HFFc6 (cell line): ENCODE measurements around the gene DDB1. TPM values are rescaled to one million over a fixed set of nuclear protein-coding genes. Genes with fewer than 3 reads are reported as not detected.

Source experiments
- DNase-seq: peaks from one replicate; pipeline ENCODE4 v3.0.0-alpha.2; 2018
- H3K27ac Mint-ChIP-seq: 2 replicates; pipeline ENCODE4 v1.8.0; 2020; ENCODE audit warnings: mild to moderate bottlenecking, mixed read lengths
- H3K27me3 Mint-ChIP-seq: 2 replicates; pipeline ENCODE4 v1.8.0; 2021; ENCODE audit warnings: mild to moderate bottlenecking, moderate library complexity, mixed read lengths; ENCODE audit not compliant: insufficient read depth
- H3K36me3 Mint-ChIP-seq: 2 replicates; pipeline ENCODE4 v1.8.0; 2021; ENCODE audit warnings: low read depth, mixed read lengths
- H3K4me1 Mint-ChIP-seq: 2 replicates; pipeline ENCODE4 v1.8.0; 2020; ENCODE audit warnings: low read depth, mixed read lengths
- H3K4me3 Mint-ChIP-seq: 2 replicates; pipeline ENCODE4 v1.8.0; 2020; ENCODE audit warnings: mild to moderate bottlenecking, moderate library complexity, mixed read lengths
- H3K9me3 Mint-ChIP-seq: 2 replicates; pipeline ENCODE4 v1.8.0; 2020; ENCODE audit warnings: mild to moderate bottlenecking, mixed read lengths
- total RNA-seq, 6 experiments: library from RNA; stranded (reverse); fragmentation: NEBNext Ultra II Directional; extraction: Animal tissue kit (Norgen Biotek cat#: 25700); gene quantifications; 2 replicates in 1 of 6; 3 replicates in 5 of 6; pipeline ENCODE4 v1.2.3, GENCODE V29; 2021
- TF ChIP-seq, protein P1 (sequence below): fragments of 200-600 bp; sonication (generic); IDR thresholded peaks from 2 replicates; pipeline ENCODE4 v1.5.0; 2021; ENCODE audit warnings: antibody characterized with exemption, mild to moderate bottlenecking

The DDB1 gene
- total RNA-seq, 6 experiments from 2014 or later = 241 to 285 (median 267) TPM

DNA sequence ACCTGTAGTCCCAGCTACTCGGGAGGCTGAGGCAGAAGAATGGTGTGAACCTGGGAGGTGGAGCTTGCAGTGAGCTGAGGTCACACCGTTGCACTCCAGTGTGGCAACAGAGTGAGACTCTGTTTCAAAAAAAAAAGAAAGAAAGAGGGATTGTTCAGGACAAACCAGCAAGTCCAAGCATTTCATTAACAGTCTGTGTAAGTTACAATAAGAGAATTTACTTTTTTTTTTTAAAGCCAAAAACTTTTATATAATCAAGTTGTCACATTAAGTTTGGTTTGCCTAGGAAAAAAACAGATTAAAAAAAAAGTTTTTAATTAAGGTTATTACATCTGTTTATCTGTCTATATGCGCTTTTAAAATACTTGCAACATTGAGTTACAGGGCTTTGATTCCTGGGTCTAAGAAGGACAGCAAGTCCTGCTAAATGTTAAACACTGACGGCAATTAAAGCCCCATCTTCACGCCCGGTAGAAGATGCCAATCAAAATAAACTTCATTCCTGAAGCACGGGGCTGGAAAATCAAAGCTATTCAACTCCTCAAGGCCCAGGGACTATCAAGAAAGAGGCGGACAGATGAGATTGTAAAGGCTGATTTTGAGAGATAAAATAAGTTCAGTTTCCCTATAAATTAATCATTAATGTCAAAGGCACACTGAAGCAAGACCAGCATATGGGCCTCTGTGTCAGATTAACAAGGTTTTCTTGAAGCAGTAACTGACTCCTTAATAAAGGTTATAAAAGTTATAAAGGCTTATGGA is 39.9 kb upstream of the DDB1 start:
- Mint-ChIP-seq H3K9me3 (peaks cover 10% of the 10 kb centered on the region), H3K4me1 (peaks cover 15% of the 10 kb centered on the region), H3K27me3 (no peaks in the 10 kb centered on the region), H3K36me3 (peaks cover 67% of the 10 kb centered on the region), H3K4me3 (no peak overlapping the region; the same call in 1 of the 2 replicates), H3K27ac (no peak overlapping the region)
- TF ChIP-seq, protein P1, sequence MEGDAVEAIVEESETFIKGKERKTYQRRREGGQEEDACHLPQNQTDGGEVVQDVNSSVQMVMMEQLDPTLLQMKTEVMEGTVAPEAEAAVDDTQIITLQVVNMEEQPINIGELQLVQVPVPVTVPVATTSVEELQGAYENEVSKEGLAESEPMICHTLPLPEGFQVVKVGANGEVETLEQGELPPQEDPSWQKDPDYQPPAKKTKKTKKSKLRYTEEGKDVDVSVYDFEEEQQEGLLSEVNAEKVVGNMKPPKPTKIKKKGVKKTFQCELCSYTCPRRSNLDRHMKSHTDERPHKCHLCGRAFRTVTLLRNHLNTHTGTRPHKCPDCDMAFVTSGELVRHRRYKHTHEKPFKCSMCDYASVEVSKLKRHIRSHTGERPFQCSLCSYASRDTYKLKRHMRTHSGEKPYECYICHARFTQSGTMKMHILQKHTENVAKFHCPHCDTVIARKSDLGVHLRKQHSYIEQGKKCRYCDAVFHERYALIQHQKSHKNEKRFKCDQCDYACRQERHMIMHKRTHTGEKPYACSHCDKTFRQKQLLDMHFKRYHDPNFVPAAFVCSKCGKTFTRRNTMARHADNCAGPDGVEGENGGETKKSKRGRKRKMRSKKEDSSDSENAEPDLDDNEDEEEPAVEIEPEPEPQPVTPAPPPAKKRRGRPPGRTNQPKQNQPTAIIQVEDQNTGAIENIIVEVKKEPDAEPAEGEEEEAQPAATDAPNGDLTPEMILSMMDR = no peak
- DNase-seq = no peak

DNA sequence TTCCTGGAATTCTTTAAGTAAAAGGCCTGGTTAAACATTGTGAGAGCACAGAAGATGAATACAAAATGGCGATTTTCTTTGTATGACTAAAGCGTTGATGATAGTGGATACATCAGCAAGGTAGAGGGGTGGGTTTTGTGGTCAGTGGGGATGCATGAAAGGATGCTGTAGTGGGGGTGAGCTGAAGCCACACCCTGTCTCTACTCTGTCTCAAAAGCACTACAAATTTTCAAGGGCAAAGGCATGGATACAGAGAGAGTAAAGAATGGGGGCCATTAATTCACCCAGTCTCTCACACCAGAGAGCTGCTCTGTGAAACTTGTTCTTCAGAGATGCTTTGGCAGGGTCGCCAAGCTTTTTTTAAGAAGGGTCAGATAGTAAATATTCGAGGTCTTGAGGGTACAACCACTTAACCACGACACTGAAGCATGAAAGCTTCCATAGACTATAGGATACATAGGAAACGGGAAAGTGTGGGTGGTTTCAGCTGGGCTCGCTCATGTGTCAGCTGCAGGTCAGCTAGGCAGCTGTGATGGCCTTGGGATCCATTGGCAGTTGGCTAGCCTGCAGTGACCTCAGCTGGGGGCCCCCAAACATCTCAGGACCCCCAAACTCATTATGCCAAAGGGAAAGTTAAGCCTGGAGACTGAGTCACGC is 37.6 kb upstream of the DDB1 start:
- H3K27me3 Mint-ChIP-seq = no peaks in the 10 kb centered on the region
- no peak for DNase-seq
- no peak overlapping the region for H3K27ac Mint-ChIP-seq
- H3K36me3 Mint-ChIP-seq = peaks cover 51% of the 10 kb centered on the region
- TF ChIP-seq, protein P1 = no peak
- H3K4me1 Mint-ChIP-seq = peaks cover 13% of the 10 kb centered on the region
- peaks cover 10% of the 10 kb centered on the region for H3K9me3 Mint-ChIP-seq
- no peak overlapping the region for H3K4me3 Mint-ChIP-seq

- H3K27ac Mint-ChIP-seq = no peak overlapping the region
- peaks cover 47% of the 10 kb centered on the region for H3K36me3 Mint-ChIP-seq
- no peak overlapping the region for H3K4me3 Mint-ChIP-seq
- H3K27me3 Mint-ChIP-seq = no peaks in the 10 kb centered on the region
- no peak for DNase-seq
- peaks cover 13% of the 10 kb centered on the region for H3K4me1 Mint-ChIP-seq
- peaks cover 10% of the 10 kb centered on the region for H3K9me3 Mint-ChIP-seq
- TF ChIP-seq, protein P1 = no peak
Observed at GRCh38 chr11:61369372-61370348, 36.8 kb upstream of the DDB1 start.

DNA sequence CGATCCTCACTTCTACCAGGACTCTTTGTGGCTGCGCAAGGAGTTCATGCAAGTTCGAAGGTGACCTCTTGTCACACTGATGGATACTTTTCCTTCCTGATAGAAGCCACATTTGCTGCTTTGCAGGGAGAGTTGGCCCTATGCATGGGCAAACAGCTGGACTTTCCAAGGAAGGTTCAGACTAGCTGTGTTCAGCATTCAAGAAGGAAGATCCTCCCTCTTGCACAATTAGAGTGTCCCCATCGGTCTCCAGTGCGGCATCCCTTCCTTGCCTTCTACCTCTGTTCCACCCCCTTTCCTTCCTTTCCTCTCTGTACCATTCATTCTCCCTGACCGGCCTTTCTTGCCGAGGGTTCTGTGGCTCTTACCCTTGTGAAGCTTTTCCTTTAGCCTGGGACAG is 35.7 kb upstream of the DDB1 start:
- TF ChIP-seq, protein P1 = no peak
- no peak overlapping the region for H3K4me3 Mint-ChIP-seq

DNA sequence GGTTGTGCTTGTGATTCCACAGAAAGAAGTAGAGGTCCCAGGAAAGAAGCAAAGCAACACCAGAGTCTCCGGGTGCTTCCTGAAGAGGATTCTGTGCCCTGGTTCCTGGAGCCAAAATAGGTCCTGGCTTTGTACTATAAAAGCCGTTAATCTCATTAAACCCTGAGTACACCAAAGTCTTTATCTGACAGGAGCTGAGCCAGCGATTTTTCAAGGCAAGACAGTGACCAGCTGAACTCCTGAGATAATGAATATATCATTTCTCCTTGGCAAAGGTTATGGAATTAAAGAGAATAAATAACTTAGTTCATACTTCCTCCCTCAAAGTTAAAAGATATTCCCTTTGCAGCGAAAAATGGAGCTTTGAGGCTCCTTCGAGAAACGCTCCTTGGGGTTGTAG is 34.5 kb upstream of the DDB1 start:
- Mint-ChIP-seq H3K36me3 (peaks cover 53% of the 10 kb centered on the region), H3K4me3 (no peak overlapping the region), H3K9me3 (peaks cover 10% of the 10 kb centered on the region), H3K4me1 (peaks cover 31% of the 10 kb centered on the region), H3K27me3 (no peaks in the 10 kb centered on the region), H3K27ac (no peak overlapping the region)
- TF ChIP-seq, protein P1 = no peak
- DNase-seq = no peak

More for the DNA sequence above, 35.7 kb upstream of the DDB1 start:
- peaks cover 50% of the 10 kb centered on the region for H3K36me3 Mint-ChIP-seq
- no peak overlapping the region for H3K27ac Mint-ChIP-seq
- H3K4me1 Mint-ChIP-seq = peaks cover 19% of the 10 kb centered on the region
- no peak for DNase-seq
- H3K9me3 Mint-ChIP-seq = peaks cover 10% of the 10 kb centered on the region
- H3K27me3 Mint-ChIP-seq = no peaks in the 10 kb centered on the region
